ENCODE data around the gene COL23A1. TPM values are rescaled to one million over a fixed set of nuclear protein-coding genes. Genes with fewer than 3 reads are reported as not detected.

The COL23A1 gene
- total and polyA plus RNA-seq, 2 donors (not counting 1 experiment from before 2014, with no cell fraction given): 0.20 TPM; not detected in 1

DNA sequence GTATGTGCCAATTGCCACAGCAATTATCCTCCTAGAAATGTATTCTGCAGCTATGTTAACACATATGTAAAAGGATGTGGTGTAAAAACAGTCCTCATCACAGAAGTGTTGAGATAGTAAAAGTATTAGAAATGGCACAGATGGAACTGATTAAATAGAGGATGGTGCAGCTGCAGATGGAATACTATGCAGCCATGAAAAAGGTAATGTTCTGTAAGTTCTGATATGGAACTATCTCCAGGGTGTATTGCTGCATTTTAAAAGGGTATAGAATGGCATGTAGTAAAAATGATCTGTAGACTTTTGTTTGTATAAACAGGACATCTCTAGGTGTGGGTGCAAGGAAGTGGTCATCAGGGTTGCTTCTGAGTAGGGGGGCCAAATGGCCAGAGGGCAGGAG is 294.6 kb downstream of the COL23A1 start:
- Histone ChIP-seq H3K36me3 (replicated peaks in 1 of 2; ENCODE audit: control extremely low read depth in 1 of 2, control insufficient read depth in 1 of 2, extremely low read depth in 1 of 2, insufficient read depth in 2 of 2, low read length in 1 of 2) (no peaks in the 10 kb centered on the region), H3K4me3 (ENCODE audit: control extremely low read depth in 1 of 5, extremely low read depth in 1 of 5, insufficient read depth in 1 of 5, low read depth in 2 of 5, low read length in 4 of 5) (no peak overlapping the region), H2AFZ (ENCODE audit: insufficient read depth, low read depth, low read length, poor library complexity, severe bottlenecking) (no peak overlapping the region), H3K9me3 (ENCODE audit: control extremely low read depth in 1 of 3, control insufficient read depth in 2 of 3, insufficient read depth in 1 of 3, low read length in 2 of 3) (no peaks in the 10 kb centered on the region), H3K4me2 (replicated peaks; ENCODE audit: low read depth, low read length, poor library complexity, severe bottlenecking) (no peak overlapping the region), H3K4me1 (ENCODE audit: control insufficient read depth in 2 of 2, insufficient read depth in 2 of 2, low read length in 2 of 2) (no peaks in the 10 kb centered on the region), H4K20me1 (ENCODE audit: control insufficient read depth, insufficient read depth, low read length, poor library complexity, severe bottlenecking) (no peaks in the 10 kb centered on the region), H3K27ac (ENCODE audit: low read length in 2 of 2) (no peak overlapping the region), H3K27me3 (replicated peaks in 1 of 4; ENCODE audit: control extremely low read depth in 1 of 4, control insufficient read depth in 3 of 4, insufficient read depth in 4 of 4, low read length in 3 of 4) (peaks cover 0 to 3% (median 0%) of the 10 kb centered on the region in 4 experiments), H3K79me2 (ENCODE audit: control insufficient read depth, insufficient read depth, low read length) (no peaks in the 10 kb centered on the region), H3K9ac (ENCODE audit: low read length) (no peak overlapping the region)
- no peaks in the 10 kb centered on the region for H3K4me1 Mint-ChIP-seq
- DNase-seq (no peak), ATAC-seq (ENCODE audit: low read depth) (no peak)
- H3K27ac Mint-ChIP-seq: no peak overlapping the region
- CTCF ChIA-PET: no interaction called here
- POLR2A ChIA-PET: no interaction called here
- no peaks in the 10 kb centered on the region for H3K9me3 Mint-ChIP-seq (ENCODE audit: insufficient read depth)
- H3K4me3 Mint-ChIP-seq: no peak overlapping the region
- intact Hi-C loops (cut with micrococcal nuclease): no loop called here
- H3K27me3 Mint-ChIP-seq: peaks cover 21% of the 10 kb centered on the region
- TF ChIP-seq CTCF (IDR thresholded peaks at IDR 0.05) (no peak), EZH2 (IDR thresholded peaks at IDR 0.05; ENCODE audit: borderline replicate concordance, insufficient read depth, low read depth, low read length, poor library complexity, severe bottlenecking) (no peak)

- ChIA-PET POLR2A (no interaction called here), CTCF (no interaction called here)
- no peak overlapping the region for H3K4me2 ChIP-seq (replicated peaks; ENCODE audit: low read depth, low read length, poor library complexity, severe bottlenecking)
- H3K9ac ChIP-seq (ENCODE audit: low read length): no peak overlapping the region
- no peaks in the 10 kb centered on the region for H3K9me3 ChIP-seq (ENCODE audit: control extremely low read depth in 1 of 3, control insufficient read depth in 2 of 3, insufficient read depth in 1 of 3, low read length in 2 of 3)
- no peaks in the 10 kb centered on the region for H3K36me3 ChIP-seq (replicated peaks in 1 of 2; ENCODE audit: control extremely low read depth in 1 of 2, control insufficient read depth in 1 of 2, extremely low read depth in 1 of 2, insufficient read depth in 2 of 2, low read length in 1 of 2)
- WGBS (ENCODE audit: insufficient coverage): 86% methylated on average over 5 of the region's 7 CpGs
- Mint-ChIP-seq H3K27me3 (peaks cover 29% of the 10 kb centered on the region), H3K9me3 (ENCODE audit: insufficient read depth) (no peaks in the 10 kb centered on the region), H3K4me1 (no peaks in the 10 kb centered on the region), H3K27ac (no peak overlapping the region), H3K4me3 (no peak overlapping the region)
- H3K27me3 ChIP-seq (replicated peaks in 1 of 4; ENCODE audit: control extremely low read depth in 1 of 4, control insufficient read depth in 3 of 4, insufficient read depth in 4 of 4, low read length in 3 of 4): no peaks in the 10 kb centered on the region
- intact Hi-C loops (cut with micrococcal nuclease): no loop called here
- TF ChIP-seq CTCF (IDR thresholded peaks at IDR 0.05): no peak
- TF ChIP-seq EZH2 (IDR thresholded peaks at IDR 0.05; ENCODE audit: borderline replicate concordance, insufficient read depth, low read depth, low read length, poor library complexity, severe bottlenecking): no peak
- H2AFZ ChIP-seq (ENCODE audit: insufficient read depth, low read depth, low read length, poor library complexity, severe bottlenecking): no peak overlapping the region
- H3K4me3 ChIP-seq (ENCODE audit: control extremely low read depth in 1 of 5, extremely low read depth in 1 of 5, insufficient read depth in 1 of 5, low read depth in 2 of 5, low read length in 4 of 5): no peak overlapping the region
- no peaks in the 10 kb centered on the region for H3K79me2 ChIP-seq (ENCODE audit: control insufficient read depth, insufficient read depth, low read length)
- no peaks in the 10 kb centered on the region for H3K4me1 ChIP-seq (ENCODE audit: control insufficient read depth in 2 of 2, insufficient read depth in 2 of 2, low read length in 2 of 2)
- ATAC-seq (ENCODE audit: low read depth) (no peak), DNase-seq (no peak)
- H3K27ac ChIP-seq (ENCODE audit: low read length in 2 of 2): no peak overlapping the region
- no peaks in the 10 kb centered on the region for H4K20me1 ChIP-seq (ENCODE audit: control insufficient read depth, insufficient read depth, low read length, poor library complexity, severe bottlenecking)
Observed at GRCh38 chr5:178293815-178294214, 296.4 kb downstream of the COL23A1 start.

Data from B cell (primary cell).